ENCODE data around the gene GABRR2. TPM values are rescaled to one million over a fixed set of nuclear protein-coding genes. Genes with fewer than 3 reads are reported as not detected.

GABRR2 gene
- total RNA-seq, 4 donors from 2014 or later, result 0.57 to 1.4 TPM; not detected in 2

GRCh38 chr6:89348372-89348771 is 33.3 kb upstream of the GABRR2 start:
- no peak for TF ChIP-seq CTCF (IDR thresholded peaks at IDR 0.05; ENCODE audit: low read depth)

- TF ChIP-seq CTCF (IDR thresholded peaks at IDR 0.05; ENCODE audit: low read depth), result no peak
Observed at GRCh38 chr6:89347825-89348224, 32.7 kb upstream of the GABRR2 start.

GRCh38 chr6:89346433-89346832 is 31.3 kb upstream of the GABRR2 start:
- TF ChIP-seq CTCF (IDR thresholded peaks at IDR 0.05; ENCODE audit: low read depth), result no peak

- TF ChIP-seq CTCF (IDR thresholded peaks at IDR 0.05; ENCODE audit: low read depth), result no peak
Observed at GRCh38 chr6:89339565-89339964, 24.5 kb upstream of the GABRR2 start.

GRCh38 chr6:89335164-89335563 is 20.1 kb upstream of the GABRR2 start:
- no peak for TF ChIP-seq CTCF (IDR thresholded peaks at IDR 0.05; ENCODE audit: low read depth)

GRCh38 chr6:89330910-89331309 is 15.8 kb upstream of the GABRR2 start:
- TF ChIP-seq CTCF (IDR thresholded peaks at IDR 0.05; ENCODE audit: low read depth), result no peak

- TF ChIP-seq CTCF (IDR thresholded peaks at IDR 0.05; ENCODE audit: low read depth), result no peak
Observed at GRCh38 chr6:89328976-89329375, 13.9 kb upstream of the GABRR2 start.
